Measurements from ENCODE around the gene MBOAT2. TPM values are rescaled to one million over a fixed set of nuclear protein-coding genes. Genes with fewer than 3 reads are reported as not detected.

Gene MBOAT2
- polyA plus RNA-seq, 3 donors = 5.1 to 9.0 (median 5.5) TPM

- Mint-ChIP-seq H3K9me3 (no peaks in the 10 kb centered on the region), H3K4me1 (peaks cover 36% of the 10 kb centered on the region), H3K4me3 (peak overlapping the region in 1 of 2 donors; percentile 43), H3K36me3 (no peaks in the 10 kb centered on the region), H3K27me3 (ENCODE audit: low read depth in 3 of 3) (no peaks in the 10 kb centered on the region), H3K27ac (peak overlapping the region in 5 of 7 donors; percentile 14 to 82 (median 23))
- Histone ChIP-seq H2AFZ (ENCODE audit: insufficient read depth, low read depth, low read length, poor library complexity, severe bottlenecking) (peak overlapping the region; percentile 47), H3K27me3 (ENCODE audit: control insufficient read depth in 2 of 2, insufficient read depth in 2 of 2, low read length in 2 of 2) (no peaks in the 10 kb centered on the region), H3K27ac (ENCODE audit: low read depth in 1 of 2, low read length in 2 of 2) (peak overlapping the region in 1 of 2 donors; percentile 25), H4K20me1 (ENCODE audit: insufficient read depth, low read length) (no peaks in the 10 kb centered on the region), H3K36me3 (replicated peaks in 1 of 2; ENCODE audit: control insufficient read depth in 1 of 2, insufficient read depth in 2 of 2, low read length in 2 of 2) (no peaks in the 10 kb centered on the region), H3K4me3 (replicated peaks in 1 of 3; ENCODE audit: low read depth in 2 of 3, low read length in 3 of 3) (no peak overlapping the region), H3K4me2 (replicated peaks; ENCODE audit: extremely low read depth, low read length, poor library complexity, severe bottlenecking) (peak overlapping the region; percentile 28), H3K79me2 (ENCODE audit: insufficient read depth, low read length) (peaks cover 97% of the 10 kb centered on the region), H3K4me1 (ENCODE audit: control insufficient read depth in 1 of 2, insufficient read depth in 2 of 2, low read length in 2 of 2) (peaks cover 23% of the 10 kb centered on the region in 2 donors), H3K9me3 (replicated peaks in 1 of 2; ENCODE audit: control insufficient read depth in 1 of 2, insufficient read depth in 1 of 2, low read length in 2 of 2) (no peaks in the 10 kb centered on the region), H3K9ac (ENCODE audit: insufficient read depth, low read length, poor library complexity, severe bottlenecking) (no peak overlapping the region)
- intact Hi-C loops (cut with micrococcal nuclease) = no loop called here
- DNase-seq = peak in 1 of 3 donors; percentile 28
- no peak for TF ChIP-seq CTCF (IDR thresholded peaks at IDR 0.05)
- WGBS (ENCODE audit: insufficient coverage) = 0% methylated on average over 2 of the region's 4 CpGs
Observed at GRCh38 chr2:8996006-8996405, 7.5 kb downstream of the MBOAT2 start.

- H3K36me3 Mint-ChIP-seq = no peaks in the 10 kb centered on the region
- intact Hi-C loops (cut with micrococcal nuclease) = no loop called here
- no peak overlapping the region for H3K27ac ChIP-seq (ENCODE audit: low read depth in 1 of 2, low read length in 2 of 2)
- no peaks in the 10 kb centered on the region for H3K9me3 Mint-ChIP-seq
- no peaks in the 10 kb centered on the region for H3K27me3 Mint-ChIP-seq (ENCODE audit: low read depth in 3 of 3)
- no peak for TF ChIP-seq CTCF (IDR thresholded peaks at IDR 0.05)
- H3K79me2 ChIP-seq (ENCODE audit: insufficient read depth, low read length) = peaks cover 94% of the 10 kb centered on the region
- no peaks in the 10 kb centered on the region for H4K20me1 ChIP-seq (ENCODE audit: insufficient read depth, low read length)
- no peaks in the 10 kb centered on the region for H3K9me3 ChIP-seq (replicated peaks in 1 of 2; ENCODE audit: control insufficient read depth in 1 of 2, insufficient read depth in 1 of 2, low read length in 2 of 2)
- H3K4me1 Mint-ChIP-seq = peaks cover 37% of the 10 kb centered on the region
- H3K4me3 ChIP-seq (replicated peaks in 1 of 3; ENCODE audit: low read depth in 2 of 3, low read length in 3 of 3) = no peak overlapping the region
- H3K4me1 ChIP-seq (ENCODE audit: control insufficient read depth in 1 of 2, insufficient read depth in 2 of 2, low read length in 2 of 2) = peaks cover 16 to 18% of the 10 kb centered on the region in 2 donors
- no peak overlapping the region for H3K4me3 Mint-ChIP-seq
- 96% methylated on average over 5 of the region's 6 CpGs for WGBS (ENCODE audit: insufficient coverage)
- no peak overlapping the region for H3K27ac Mint-ChIP-seq
- no peak overlapping the region for H3K4me2 ChIP-seq (replicated peaks; ENCODE audit: extremely low read depth, low read length, poor library complexity, severe bottlenecking)
- no peak overlapping the region for H3K9ac ChIP-seq (ENCODE audit: insufficient read depth, low read length, poor library complexity, severe bottlenecking)
- no peak overlapping the region for H2AFZ ChIP-seq (ENCODE audit: insufficient read depth, low read depth, low read length, poor library complexity, severe bottlenecking)
- DNase-seq = no peak
- no peaks in the 10 kb centered on the region for H3K36me3 ChIP-seq (replicated peaks in 1 of 2; ENCODE audit: control insufficient read depth in 1 of 2, insufficient read depth in 2 of 2, low read length in 2 of 2)
- H3K27me3 ChIP-seq (ENCODE audit: control insufficient read depth in 2 of 2, insufficient read depth in 2 of 2, low read length in 2 of 2) = no peaks in the 10 kb centered on the region
Observed at GRCh38 chr2:8994386-8994785, 9.1 kb downstream of the MBOAT2 start.

Data from CD14-positive monocyte (primary cell).